ENCODE measurements around the gene GIPC2. TPM values are rescaled to one million over a fixed set of nuclear protein-coding genes. Genes with fewer than 3 reads are reported as not detected.

The GIPC2 gene
- total RNA-seq, 1 experiment from 2014 or later: 0.26 TPM

DNA sequence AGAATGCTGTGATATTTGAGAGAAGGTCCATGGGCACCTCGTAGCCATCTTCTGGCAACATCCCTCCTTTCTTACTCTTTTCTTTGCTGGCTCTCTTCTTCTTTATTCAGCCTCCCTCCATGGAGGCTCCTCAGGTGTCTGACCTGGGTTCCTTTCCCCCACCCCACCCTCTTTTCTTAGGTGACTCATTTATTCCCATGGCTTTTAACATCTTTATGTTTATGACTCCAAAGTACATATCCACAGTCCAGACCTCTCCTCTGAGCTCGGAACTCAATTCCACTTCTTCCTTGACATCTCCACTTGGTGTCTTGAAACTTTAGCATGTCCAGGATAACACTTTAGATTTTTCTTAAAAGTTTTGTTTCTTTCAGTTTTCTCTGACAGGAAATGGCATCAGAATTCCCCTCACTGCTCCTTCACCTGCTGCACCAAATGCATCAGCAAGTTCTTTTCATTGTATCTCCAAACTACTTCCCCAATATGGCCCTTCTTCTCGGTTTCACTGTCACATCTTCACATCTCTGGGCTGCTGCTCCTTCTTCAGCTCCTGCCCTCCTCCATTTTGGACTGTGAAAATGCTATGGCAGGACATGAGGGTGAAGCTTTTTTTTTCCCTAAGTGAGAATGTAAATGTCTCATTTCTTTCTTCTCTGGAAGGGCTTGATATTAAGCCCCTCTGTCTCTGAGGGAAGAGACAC, 95.9 kb downstream of the GIPC2 start:
- Histone ChIP-seq H3K27ac (ENCODE audit: low read length) (no peak overlapping the region), H3K9me3 (ENCODE audit: control insufficient read depth, insufficient read depth, low read depth, low read length) (no peaks in the 10 kb centered on the region), H3K27me3 (ENCODE audit: control insufficient read depth, insufficient read depth, low read length) (peaks cover 6% of the 10 kb centered on the region), H3K4me1 (ENCODE audit: control insufficient read depth, insufficient read depth, low read length) (no peaks in the 10 kb centered on the region), H3K36me3 (ENCODE audit: control insufficient read depth, insufficient read depth, low read length) (no peaks in the 10 kb centered on the region), H3K4me3 (ENCODE audit: low read depth in 2 of 2, low read length in 2 of 2) (no peak overlapping the region)
- TF ChIP-seq, protein P1, sequence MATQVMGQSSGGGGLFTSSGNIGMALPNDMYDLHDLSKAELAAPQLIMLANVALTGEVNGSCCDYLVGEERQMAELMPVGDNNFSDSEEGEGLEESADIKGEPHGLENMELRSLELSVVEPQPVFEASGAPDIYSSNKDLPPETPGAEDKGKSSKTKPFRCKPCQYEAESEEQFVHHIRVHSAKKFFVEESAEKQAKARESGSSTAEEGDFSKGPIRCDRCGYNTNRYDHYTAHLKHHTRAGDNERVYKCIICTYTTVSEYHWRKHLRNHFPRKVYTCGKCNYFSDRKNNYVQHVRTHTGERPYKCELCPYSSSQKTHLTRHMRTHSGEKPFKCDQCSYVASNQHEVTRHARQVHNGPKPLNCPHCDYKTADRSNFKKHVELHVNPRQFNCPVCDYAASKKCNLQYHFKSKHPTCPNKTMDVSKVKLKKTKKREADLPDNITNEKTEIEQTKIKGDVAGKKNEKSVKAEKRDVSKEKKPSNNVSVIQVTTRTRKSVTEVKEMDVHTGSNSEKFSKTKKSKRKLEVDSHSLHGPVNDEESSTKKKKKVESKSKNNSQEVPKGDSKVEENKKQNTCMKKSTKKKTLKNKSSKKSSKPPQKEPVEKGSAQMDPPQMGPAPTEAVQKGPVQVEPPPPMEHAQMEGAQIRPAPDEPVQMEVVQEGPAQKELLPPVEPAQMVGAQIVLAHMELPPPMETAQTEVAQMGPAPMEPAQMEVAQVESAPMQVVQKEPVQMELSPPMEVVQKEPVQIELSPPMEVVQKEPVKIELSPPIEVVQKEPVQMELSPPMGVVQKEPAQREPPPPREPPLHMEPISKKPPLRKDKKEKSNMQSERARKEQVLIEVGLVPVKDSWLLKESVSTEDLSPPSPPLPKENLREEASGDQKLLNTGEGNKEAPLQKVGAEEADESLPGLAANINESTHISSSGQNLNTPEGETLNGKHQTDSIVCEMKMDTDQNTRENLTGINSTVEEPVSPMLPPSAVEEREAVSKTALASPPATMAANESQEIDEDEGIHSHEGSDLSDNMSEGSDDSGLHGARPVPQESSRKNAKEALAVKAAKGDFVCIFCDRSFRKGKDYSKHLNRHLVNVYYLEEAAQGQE (IDR thresholded peaks at IDR 0.05; ENCODE audit: insufficient read depth in 1 of 2, low read depth in 2 of 2, low read length in 1 of 2): no peak
- TF ChIP-seq CTCF (IDR thresholded peaks at IDR 0.05) (no peak), POLR2AphosphoS5 (IDR thresholded peaks at IDR 0.05; ENCODE audit: low read depth, low read length) (no peak), SIN3A (IDR thresholded peaks at IDR 0.05; ENCODE audit: borderline replicate concordance, insufficient read depth, low read depth, low read length) (no peak), TCF7L2 (IDR thresholded peaks at IDR 0.05; ENCODE audit: low read depth, low read length) (no peak)
- intact Hi-C loops (cut with micrococcal nuclease; ENCODE audit: unreplicated experiment): no loop called here
- ATAC-seq (no peak), DNase-seq (ENCODE audit: low read depth, low spot score) (no peak)
- ChIA-PET POLR2A (no interaction called here), CTCF (no interaction called here)
- in situ Hi-C loops (cut with HindIII; ENCODE audit: low pct_unique_long_range_greater_than_20kb, low sequenced_read_pairs): no loop called here
- no TSS peak for BruUV-seq (replicated peaks)

DNA sequence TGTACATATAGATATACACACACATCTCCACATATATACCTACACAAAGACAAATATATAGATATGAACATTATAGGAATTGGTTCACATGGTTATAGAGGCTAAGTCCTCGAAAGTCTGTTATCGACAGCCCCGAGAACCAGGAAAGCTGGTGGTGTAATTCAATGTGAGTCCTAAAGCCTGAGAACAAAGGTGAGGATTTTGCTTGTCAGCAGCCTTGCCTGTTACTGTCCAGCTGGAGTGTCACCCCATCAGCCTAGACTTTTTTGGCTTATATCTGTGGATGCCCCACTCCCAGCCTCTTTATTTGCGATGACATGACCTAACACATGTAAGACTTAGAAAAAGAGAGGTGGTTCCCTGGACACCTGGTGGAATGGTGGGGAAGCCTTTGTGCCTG, 97.0 kb downstream of the GIPC2 start:
- Histone ChIP-seq H3K4me3 (ENCODE audit: low read depth in 2 of 2, low read length in 2 of 2) (peak overlapping the region in 1 of 2 experiments; percentile 34; a peak in 1 of 4 replicates), H3K9me3 (ENCODE audit: control insufficient read depth, insufficient read depth, low read depth, low read length) (no peaks in the 10 kb centered on the region), H3K27ac (ENCODE audit: low read length) (no peak overlapping the region), H3K36me3 (ENCODE audit: control insufficient read depth, insufficient read depth, low read length) (no peaks in the 10 kb centered on the region), H3K27me3 (ENCODE audit: control insufficient read depth, insufficient read depth, low read length) (peaks cover 6% of the 10 kb centered on the region), H3K4me1 (ENCODE audit: control insufficient read depth, insufficient read depth, low read length) (no peaks in the 10 kb centered on the region)
- in situ Hi-C loops (cut with HindIII; ENCODE audit: low pct_unique_long_range_greater_than_20kb, low sequenced_read_pairs): no loop called here
- TF ChIP-seq, protein P1 (IDR thresholded peaks at IDR 0.05; ENCODE audit: insufficient read depth in 1 of 2, low read depth in 2 of 2, low read length in 1 of 2): no peak
- no peak for TF ChIP-seq CTCF (IDR thresholded peaks at IDR 0.05)
- TF ChIP-seq TCF7L2 (IDR thresholded peaks at IDR 0.05; ENCODE audit: low read depth, low read length): no peak
- no peak for TF ChIP-seq POLR2AphosphoS5 (IDR thresholded peaks at IDR 0.05; ENCODE audit: low read depth, low read length)
- no peak for TF ChIP-seq SIN3A (IDR thresholded peaks at IDR 0.05; ENCODE audit: borderline replicate concordance, insufficient read depth, low read depth, low read length)
- intact Hi-C loops (cut with micrococcal nuclease; ENCODE audit: unreplicated experiment): no loop called here
- CTCF ChIA-PET: no interaction called here
- ATAC-seq (no peak), DNase-seq (ENCODE audit: low read depth, low spot score) (no peak)
- POLR2A ChIA-PET: no interaction called here
- BruUV-seq (replicated peaks): no TSS peak

All from Panc1 (cell line).